ENCODE measurements around the gene MKRN1.
"Not testable (repeated sequence)": the region's sequence is repeated elsewhere in the genome, so short reads cannot be mapped to it uniquely, and the experiment has no call there.

MKRN1 gene

DNA sequence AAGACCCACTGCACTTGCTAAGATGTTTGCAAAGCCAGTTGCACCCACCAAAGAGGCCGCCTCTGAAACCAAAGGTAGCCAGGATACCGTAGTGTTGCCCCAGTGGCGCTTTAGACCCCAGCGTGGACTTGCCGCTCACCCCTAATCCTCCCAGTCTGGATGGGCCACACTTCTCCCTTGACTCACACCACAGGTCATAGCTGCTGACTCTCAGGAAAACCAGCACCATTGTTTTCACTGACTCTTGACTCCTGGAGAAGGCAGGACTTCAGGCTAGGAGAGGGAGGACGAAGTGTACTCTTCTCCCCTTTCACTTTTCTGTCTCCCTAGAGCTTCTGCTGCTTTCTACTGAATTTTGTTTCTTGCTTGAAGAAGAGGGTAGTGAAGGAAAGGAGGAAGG is 53.2 kb downstream of the MKRN1 start:
- DNase-seq: no peak

DNA sequence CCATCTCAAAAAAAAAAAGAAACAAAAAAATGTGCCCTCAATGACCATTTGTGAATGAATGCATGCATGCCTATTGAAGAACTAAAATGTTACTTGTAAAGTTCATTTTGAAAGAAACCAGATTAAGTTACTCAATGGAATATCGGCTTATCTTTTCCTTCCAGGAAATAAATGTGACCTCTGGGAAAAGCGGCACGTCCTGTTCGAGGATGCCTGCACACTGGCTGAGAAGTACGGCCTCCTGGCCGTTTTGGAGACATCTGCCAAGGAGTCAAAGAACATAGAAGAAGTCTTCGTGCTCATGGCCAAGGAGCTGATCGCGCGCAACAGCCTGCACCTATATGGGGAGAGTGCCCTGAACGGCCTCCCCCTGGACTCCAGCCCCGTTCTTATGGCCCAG is 53.6 kb downstream of the MKRN1 start:
- DNase-seq: no peak

DNA sequence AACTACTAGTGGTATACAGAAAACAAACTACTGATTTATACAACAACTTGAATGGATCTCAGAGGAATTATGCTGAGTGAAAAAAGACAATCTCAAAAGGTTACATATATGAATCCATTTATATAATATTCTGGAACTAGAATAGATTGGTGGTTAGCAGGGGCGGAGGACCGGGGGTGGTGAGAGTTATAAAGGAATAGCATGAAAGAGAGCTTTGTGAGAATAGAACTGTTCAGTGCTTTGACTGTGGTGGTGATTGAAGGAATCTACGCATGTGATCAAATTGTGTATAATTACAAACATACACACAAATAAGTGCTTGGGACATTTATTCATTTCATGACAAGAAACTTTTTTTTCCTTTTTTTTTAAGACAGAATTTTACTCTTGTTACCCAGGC is 55.8 kb downstream of the MKRN1 start:
- no peak for DNase-seq

DNA sequence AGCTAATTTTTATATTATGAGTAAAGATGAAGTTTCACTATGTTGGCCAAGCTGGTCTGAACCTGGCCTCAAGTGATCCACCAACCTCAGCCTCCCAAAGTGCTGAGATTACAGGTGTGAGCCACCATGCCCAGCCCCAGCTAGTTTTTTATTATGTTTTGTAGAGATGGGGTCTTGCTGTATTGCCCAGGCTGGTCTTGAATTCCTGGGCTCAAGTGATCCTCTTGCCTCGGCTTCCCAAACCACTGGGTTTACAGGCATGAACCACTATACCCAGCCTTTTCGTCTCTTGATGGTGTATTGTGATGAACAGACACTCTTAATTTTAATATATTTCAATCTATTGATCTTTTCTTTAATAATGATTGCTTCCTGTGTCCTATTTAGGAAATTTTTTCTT is 57.8 kb downstream of the MKRN1 start:
- DNase-seq: no peak

DNA sequence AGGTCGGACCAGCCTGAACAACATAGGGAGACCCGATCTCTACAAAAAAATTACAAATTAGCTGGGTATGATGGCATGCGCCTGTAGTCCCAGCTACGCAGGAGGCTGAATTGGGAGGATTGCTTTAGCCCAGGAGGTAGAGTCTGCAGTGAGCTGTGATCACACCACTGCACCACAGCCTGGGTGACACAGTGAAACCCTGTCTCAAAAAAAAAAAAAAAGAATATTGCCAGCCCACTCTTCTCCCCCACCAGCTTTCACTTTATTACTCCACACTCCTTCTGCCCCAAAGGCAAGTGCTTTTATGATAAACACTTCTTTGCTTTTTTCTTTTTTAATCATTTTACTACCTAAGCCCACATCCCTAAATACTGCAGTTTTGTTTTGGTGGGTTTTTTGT is 60.7 kb downstream of the MKRN1 start:
- no peak for DNase-seq

DNA sequence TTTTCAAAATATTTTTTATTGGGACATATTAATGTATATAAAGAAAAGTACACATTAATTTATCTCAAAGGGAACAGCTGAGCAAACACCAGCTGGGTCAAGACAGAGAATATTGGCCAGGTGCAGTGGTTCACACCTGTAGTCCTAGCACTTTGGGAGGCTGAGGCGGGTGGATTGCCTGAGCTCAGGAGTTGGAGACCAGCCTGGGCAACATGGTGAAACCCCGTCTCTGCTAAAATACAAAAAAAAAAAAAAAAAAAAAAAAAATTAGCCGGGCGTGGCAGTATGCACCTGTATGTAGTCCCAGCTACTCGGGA is 61.2 kb downstream of the MKRN1 start:
- DNase-seq: not testable (repeated sequence)

DNA sequence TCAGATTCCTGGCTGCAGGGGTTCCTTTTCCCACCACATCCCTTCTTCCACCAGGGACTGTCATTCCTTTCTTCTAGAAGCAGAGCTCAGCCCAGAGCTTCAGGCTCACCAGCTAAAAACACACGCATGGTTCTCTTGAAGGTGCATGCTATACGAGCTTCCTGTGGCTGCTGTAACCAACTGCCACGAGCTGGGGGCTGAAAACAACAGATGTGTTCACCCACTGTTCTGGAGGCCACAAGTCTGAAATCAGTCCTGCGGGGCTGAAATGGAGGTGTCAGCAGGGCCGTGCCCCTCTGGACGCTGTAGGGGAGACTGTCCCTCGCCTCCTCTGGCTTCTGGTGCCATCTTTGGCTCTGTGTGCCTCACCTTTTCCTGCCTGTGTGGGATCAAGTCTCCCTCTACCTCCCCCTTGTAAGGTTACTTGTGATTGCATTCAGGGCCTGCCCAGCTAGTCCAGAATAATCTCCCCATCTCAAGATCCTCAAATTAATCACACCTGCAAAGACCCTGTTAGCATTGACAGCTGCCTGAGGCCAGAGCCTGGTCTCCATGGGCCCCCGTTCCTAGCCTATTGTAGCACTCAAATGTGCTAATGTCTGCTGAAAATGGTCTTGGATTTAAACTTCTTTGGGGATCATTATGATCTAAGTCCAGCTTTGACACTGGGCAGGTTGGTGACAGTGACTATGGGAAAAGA is 61.7 kb downstream of the MKRN1 start:
- no peak for DNase-seq

DNA sequence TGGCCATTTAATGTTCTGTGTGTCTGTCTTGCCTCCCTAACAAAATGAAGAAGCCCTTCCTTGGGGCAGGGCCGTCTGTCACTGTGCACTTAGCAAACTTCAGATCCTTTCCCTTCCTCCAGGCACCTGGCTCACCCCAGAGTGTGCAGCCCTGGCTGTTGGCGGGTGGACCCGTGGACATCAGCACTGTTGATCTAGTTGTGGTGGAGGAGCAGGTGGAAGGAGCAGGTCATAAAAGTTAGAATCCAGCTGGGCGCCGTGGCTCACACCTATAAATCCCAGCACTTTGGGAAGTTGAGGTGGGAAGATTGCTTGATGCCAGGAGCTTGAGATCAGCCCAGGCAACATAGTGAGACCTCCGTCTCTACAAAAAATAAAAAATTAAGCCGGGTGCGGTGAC is 62.7 kb downstream of the MKRN1 start:
- DNase-seq: no peak

DNA sequence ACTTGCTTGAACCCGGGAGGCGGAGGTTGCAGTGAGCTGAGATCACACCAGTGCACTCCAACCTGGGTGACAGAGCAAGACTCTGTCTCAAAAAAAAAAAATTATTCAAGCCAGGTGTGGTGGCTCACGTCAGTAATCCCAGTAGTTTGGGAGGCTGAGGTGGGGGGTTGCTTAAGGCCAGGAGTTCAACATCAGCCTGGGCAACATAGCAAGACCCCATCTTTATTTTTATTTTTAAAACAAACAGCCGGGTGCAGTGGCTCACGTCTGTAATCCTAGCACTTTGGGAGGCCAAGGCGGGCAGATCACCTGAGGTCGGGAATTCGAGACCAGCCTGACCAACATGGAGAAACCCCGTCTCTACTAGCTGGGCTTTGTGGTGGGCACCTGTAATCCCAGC is 63.5 kb downstream of the MKRN1 start:
- not testable (repeated sequence) for DNase-seq

DNA sequence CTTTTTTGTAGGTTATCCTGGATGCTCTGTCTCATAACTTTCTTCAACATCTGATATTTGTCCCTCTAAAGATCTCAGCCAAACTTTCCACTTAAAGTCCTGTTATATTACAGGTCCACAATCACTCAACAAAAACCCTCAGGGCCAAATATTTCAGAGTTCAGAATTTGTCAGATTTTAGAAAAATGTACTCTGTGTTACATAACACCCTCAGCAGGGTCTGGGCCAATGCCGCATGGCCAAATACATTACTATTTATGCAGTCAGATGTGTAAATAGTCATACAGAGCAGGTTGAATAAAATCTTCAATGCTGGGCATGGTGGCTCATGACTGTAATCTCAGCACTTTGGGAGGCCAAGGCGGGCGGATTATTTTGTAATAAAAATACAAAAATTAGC is 63.9 kb downstream of the MKRN1 start:
- DNase-seq: no peak

DNA sequence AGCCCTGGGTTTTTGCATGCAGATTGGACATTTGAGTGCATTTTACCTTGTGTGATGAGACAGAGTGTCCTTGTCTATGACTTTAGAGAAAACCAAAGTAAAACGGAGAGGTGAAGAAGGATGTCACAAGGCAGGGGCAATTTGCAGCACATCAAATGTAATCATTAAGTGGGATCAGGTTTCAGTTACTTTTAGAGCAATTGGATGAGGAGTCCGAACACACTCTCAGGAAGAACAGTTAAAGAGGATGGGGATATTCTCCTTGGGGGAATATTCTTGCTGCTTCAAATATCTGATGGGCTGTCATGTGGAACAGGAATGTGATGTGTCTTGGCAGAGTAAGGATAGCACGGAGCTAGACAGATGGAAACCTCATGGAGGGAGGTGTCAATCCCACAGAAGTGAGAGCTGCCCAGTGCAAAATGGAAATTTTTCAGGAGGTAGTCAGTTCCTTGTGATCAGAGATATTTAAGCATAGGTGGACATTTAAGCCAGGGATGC is 74.7 kb downstream of the MKRN1 start:
- no peak for DNase-seq

DNA sequence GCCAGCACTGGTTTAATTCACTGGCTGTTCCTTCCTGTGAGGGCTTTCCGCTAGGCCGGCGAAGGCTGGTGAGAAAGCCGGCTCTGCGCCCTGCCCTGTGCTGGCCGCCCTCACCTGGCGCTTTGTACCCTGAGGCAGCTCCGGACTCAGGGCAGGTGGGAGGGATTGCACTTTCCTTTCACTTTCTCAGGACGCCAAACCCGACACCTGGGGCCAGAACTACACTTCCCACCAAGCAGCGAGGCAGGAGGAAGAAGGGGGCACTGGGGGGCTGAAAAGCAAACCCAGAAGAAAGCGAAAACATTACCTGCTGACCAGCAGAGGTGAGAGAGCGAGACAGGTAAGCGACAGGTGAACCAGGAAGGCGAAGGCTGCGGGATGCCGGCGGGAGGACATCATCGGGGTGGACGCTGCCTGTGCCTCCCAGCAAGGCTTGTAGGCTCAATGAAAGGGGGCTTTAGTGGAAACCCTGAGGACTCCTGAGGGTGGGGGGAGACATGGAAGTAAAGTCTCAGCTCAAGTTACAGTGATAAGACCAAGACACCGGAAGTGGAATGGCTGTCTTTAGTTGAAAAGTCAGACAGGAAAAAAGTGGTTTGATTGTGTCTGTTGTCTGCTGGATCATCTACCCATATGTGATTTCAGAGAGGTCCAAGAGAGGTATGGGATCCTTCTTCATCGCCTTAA is 75.3 kb downstream of the MKRN1 start, which contains the start of gene RAB19:
RAB19 (plus strand) TSS at position 181 of the 687 bp plus-strand sequence. CDS start 3,589 bp downstream, outside the sequence.
- DNase-seq: no peak

Data from hematopoietic multipotent progenitor cell treated with erythropoietin and hydrocortisone succinate and interleukin-3 and kit ligand, for 8 days (in vitro differentiated cells).